HG03432 (cell line): ENCODE results near the gene ING1.
"Not testable (repeated sequence)": the region's sequence is repeated elsewhere in the genome, so short reads cannot be mapped to it uniquely, and the experiment has no call there.

Source experiments
- ATAC-seq: cut with Tn5 transposase; IDR thresholded peaks from one replicate; pipeline ENCODE4 v1.9.1; 2021; ENCODE audit warnings: mild to moderate bottlenecking, moderate library complexity; ENCODE audit not compliant: unreplicated experiment

The ING1 gene

DNA sequence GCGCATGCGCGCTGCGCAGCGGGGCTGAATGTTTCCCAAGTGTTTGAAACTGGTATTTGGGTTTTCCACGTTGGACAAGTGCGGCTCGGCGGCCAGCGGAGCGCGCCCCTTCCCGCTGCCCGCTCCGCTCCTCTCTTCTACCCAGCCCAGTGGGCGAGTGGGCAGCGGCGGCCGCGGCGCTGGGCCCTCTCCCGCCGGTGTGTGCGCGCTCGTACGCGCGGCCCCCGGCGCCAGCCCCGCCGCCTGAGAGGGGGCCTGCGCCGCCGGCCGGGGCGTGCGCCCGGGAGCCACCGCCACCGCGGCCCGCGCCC, at the start of gene ING1:
Gene ING1 (plus strand): TSS at position 59 of the 311 bp plus-strand sequence. CDS start 450 bp downstream, outside the sequence.
- no peak for ATAC-seq

GRCh38 chr13:110664041-110664440, 49.5 kb upstream of the ING1 start:
- no peak for ATAC-seq

DNA sequence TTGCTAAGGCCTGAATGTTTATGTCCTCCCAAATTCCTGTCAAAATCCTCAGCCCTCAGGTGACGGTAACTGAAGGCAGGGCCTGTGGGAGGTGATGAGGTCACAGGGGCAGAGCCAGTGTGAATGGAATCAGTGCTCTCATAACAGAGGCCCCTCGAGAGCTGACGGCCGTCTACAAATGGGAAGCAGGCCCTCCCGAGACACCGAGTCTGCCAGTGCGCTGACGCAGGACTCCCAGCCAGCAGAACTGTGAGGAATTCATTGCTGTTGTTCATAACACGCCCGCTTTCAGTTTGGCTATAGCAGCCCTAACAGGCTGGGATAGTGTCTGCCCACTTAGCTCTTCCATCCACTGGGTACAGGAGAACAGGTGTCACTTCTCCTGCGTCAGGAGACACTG, 48.8 kb upstream of the ING1 start:
- ATAC-seq: no peak

- ATAC-seq: no peak
Observed at GRCh38 chr13:110665491-110666254, 47.8 kb upstream of the ING1 start.

- ATAC-seq: no peak
Observed at GRCh38 chr13:110666255-110666533, 47.3 kb upstream of the ING1 start.

DNA sequence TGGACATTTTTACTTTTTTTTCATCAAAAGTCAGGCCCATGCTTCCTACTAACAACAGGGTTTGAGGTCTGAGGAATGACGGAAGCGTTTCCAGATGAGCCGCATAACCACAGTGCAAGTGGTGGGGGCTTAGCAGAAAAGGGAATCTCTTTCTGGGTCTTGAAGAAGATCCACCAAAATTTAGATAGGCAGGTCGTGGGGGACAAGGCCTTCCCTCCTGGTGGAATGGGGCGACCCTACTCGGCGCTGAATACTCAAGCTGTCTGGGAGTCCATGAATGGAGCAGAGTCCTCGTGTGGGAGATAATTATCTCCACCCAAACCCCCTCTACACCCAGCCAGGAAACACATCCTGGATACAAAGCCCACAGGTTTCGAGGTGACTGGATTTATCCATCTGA, 44.5 kb upstream of the ING1 start:
- ATAC-seq: no peak

DNA sequence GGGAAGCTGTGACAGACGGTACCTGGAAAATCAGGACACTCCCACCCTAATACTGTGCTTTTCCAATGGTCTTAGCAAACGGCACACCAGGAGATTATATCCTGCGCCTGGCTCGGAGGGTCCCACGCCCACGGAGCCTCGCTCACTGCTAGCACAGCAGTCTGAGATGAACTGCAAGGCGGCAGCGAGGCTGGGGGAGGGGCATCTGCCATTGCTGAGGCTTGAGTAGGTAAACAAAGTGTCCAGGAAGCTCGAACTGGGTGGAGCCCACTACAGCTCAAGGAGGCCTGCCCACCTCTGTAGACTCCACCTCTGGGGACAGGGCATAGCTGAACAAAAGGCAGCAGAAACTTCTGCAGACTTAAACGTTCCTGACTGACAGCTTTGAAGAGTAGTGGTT, 43.7 kb upstream of the ING1 start:
- ATAC-seq: not testable (repeated sequence)

DNA sequence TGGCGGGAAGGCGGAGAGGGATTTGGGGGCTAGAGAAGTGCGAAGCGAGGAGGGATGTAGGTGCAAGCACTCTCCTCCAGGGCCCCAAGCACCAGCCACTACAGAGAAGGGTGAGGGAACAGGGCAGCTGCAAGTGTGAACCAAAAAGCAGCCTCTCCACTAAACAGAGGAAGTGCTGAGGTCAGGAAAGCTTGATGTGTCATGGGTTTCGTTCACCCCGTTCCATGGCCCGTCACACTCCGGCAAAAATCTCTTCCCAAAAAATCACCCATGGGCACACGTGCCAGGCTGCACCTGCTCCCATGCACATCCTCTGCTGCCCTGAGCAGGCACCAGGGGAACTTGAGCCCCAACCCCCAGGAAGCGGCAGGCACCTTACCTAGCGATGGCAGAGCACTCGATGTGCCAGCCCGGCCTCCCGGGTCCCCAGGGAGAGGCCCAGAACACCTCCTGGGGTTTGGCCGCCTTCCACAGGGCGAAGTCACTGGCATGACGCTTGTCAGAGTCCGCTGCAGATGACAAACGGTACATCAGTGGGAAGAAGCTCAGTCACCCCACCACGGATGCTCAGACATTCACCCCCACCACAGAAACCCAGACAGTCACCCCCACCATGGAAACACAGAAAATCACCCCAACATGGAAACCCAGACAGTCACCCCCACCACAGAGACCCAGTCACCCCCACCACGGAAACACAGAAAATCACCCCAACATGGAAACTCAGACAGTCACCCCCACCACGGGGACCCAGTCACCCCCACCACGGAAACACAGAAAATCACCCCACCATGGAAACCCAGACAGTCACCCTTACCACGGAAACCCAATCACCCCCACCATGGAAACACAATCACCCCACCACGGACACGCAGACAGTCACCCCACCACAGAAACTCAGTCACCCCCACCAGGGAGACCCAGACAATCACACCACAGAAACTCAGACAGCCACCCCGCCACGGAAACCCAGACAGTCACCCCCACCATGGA, 36.6 kb upstream of the ING1 start:
- peak; percentile 88 for ATAC-seq

DNA sequence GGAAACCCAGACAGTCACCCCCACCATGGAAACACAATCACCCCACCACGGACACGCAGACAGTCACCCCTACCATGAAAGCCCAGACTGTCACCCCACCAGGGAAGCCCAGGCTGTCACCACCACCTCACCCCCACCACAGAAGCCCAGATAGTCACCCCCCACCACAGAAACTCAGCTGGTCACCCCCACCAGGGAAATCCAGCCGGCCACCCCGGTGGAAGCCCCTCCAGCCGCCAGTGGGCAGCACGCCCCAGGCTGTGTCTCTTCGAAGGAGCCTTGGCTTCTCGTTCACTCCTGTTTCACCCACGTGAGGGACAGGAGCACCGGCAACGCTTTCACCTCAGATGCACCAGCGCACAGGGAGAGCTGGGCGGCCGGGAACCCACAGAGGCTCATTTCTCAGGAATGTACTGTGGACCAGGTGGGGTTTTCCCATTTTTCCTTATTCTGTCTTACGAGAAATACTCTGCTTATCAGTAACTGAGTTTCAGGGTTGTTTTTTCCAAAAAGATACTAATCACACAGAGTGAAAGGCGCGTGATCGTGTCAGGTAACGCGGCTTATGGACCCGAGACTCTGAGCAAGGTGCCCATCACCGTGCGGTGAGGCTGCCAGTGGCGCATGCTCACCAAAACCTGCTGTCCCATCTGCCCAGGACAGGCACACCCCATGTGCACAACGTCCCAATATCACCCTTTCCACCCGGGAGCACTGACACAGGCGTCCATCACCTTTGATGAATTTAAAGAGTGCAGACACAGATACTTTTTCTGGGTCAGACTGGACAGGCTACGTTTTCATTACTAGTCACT, 35.6 kb upstream of the ING1 start:
- no peak for ATAC-seq

GRCh38 chr13:110680852-110681251, 32.6 kb upstream of the ING1 start:
- no peak for ATAC-seq

- ATAC-seq: no peak
Observed at GRCh38 chr13:110681868-110682550, 31.5 kb upstream of the ING1 start.

GRCh38 chr13:110682746-110683145, 30.8 kb upstream of the ING1 start:
- no peak for ATAC-seq

GRCh38 chr13:110683203-110683883, 30.2 kb upstream of the ING1 start:
- ATAC-seq: no peak

DNA sequence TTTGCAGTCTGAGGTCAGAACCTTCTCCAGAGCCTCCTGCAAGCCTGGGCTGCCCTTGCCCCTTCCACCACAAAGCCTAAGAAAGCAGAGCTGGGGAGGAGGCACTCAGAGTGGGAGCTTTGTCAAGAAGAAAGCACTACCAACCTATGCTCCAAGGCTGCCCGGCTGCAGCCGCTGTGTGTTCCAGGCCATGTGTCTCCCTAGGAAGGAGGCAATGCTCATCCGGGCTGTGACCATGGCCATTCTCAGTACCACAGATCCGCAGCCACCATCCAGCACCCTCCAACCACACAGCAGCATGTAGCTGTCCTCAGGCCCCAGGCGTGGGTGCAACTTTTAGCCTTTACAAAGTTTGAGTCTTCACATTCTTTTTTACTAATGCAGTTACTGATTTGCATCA, 29.6 kb upstream of the ING1 start:
- ATAC-seq: no peak

- ATAC-seq: no peak
Observed at GRCh38 chr13:110684388-110685056, 29.0 kb upstream of the ING1 start.

DNA sequence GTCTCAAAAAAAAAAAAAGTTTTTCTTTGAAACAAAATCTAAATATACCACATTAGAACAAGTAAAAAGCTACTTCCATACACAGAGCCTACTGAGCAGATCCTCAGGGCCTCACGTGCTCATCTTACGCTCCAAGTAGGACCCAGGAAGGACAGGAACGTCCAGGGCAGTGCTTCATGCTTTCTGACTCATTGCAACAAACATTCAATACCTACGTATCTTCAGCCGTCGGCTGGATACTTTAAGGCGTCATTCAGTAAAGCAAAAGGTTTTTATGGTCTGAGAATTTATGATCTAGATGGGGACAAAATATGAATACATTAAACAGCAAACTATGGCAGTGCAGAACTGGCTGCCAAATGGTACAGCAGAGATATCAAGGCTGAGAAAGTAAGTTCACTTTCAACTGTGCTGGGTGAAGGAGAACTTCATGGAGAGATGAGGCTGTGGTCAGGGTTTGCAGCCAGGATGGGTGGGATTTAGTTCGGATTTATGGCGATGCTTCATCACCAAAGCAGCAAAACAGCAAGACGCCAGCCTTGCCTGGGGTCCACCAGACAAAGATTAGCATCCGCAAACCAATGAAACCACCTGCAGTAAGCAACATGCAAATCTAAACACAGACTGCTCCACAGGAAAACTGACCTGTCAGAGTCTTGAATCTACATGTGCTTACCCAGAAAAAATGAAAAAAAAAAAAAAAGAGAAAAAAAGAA, 28.0 kb upstream of the ING1 start:
- ATAC-seq: no peak

GRCh38 chr13:110687736-110688135, 25.8 kb upstream of the ING1 start:
- ATAC-seq: no peak

- ATAC-seq: no peak
Observed at GRCh38 chr13:110689041-110689440, 24.5 kb upstream of the ING1 start.

DNA sequence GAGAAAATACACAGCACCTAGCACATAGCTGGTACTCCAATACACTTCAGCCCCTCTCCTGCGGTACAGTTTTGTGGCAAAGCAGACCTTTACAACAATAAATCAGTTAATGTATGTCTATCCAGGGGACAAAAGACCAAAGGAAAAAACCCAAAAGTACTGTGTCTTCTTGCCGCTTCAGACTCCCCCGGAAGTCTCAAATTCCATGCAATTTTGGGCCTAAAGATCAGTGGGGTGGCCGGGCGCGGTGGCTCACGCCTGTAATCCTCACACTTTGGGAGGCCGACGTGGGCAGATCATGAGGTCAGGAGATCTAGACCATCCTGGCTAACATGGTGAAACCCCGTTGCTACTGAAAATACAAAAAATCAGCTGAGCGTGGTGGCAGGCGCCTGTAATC, 23.8 kb upstream of the ING1 start:
- ATAC-seq: no peak
